Effector CD8-positive, alpha-beta T cell (primary cell): ENCODE data around the gene COX4I1.

Source experiments
- DNase-seq: peaks from one replicate; lab custom pipeline; 2025; lab: John Stamatoyannopoulos, UW

Gene COX4I1

GRCh38 chr16:85767531-85767930 lies 32.0 kb upstream of the COX4I1 start:
- DNase-seq = no peak

DNA sequence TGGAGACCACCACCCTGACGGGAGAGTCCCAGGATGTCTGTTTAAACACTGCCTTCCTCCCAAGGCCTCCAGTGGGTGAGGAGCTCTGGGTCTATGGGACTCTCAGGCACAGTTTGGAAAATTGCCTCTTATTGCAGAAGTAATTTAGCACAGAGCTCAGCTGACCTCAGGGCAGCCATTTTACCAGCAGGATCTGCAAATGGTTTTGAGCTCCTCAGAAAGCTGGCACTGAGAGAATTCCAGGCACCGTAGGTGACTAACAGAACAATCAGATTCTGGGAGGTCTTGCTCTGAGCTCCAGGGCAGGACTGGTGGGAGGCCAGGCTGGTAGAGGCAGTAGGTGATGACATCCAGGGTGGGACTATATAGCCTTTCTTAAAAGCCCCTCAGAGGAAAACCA lies 31.3 kb upstream of the COX4I1 start:
- DNase-seq = no peak

GRCh38 chr16:85770741-85771140 lies 28.8 kb upstream of the COX4I1 start:
- no peak for DNase-seq

GRCh38 chr16:85773044-85773443 lies 26.5 kb upstream of the COX4I1 start:
- no peak for DNase-seq

DNA sequence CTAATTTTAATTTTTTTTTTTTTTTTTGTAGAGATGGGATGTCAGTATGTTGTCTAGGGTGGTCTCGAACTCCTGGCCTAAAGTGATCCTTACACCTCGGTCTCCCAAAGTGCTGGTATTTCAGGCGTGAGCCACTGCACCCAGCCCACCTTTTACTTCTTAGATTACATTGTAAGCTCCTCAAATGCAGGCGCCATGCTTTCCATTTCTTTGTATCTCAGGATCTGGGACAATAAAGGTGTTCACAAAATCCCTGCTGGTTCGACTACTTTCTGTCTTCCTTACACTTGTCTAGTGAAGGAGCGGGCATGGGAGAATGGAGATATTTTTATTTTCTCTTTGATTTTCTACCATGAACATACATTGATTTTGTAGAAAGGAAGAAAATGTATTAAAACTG lies 25.4 kb upstream of the COX4I1 start:
- DNase-seq = no peak

DNA sequence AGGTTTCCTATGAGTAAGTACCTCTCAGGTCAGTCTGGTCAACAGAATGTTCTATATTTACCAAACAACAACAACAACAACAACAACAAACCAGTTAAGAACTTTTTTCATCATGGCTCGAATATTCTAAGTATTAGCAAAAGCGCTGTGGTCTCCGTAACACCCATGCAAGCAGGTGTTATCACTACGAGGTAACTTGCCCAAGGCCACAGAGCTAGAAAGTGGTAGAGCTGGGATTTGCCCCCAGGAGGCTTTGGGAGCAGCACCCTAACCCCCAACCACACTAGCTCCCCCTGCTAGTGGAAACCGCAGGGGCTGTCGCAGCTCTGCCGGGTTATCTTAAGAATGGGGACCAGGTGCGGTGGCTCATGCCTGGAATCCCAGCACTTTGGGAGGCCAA lies 24.7 kb upstream of the COX4I1 start:
- no peak for DNase-seq

DNA sequence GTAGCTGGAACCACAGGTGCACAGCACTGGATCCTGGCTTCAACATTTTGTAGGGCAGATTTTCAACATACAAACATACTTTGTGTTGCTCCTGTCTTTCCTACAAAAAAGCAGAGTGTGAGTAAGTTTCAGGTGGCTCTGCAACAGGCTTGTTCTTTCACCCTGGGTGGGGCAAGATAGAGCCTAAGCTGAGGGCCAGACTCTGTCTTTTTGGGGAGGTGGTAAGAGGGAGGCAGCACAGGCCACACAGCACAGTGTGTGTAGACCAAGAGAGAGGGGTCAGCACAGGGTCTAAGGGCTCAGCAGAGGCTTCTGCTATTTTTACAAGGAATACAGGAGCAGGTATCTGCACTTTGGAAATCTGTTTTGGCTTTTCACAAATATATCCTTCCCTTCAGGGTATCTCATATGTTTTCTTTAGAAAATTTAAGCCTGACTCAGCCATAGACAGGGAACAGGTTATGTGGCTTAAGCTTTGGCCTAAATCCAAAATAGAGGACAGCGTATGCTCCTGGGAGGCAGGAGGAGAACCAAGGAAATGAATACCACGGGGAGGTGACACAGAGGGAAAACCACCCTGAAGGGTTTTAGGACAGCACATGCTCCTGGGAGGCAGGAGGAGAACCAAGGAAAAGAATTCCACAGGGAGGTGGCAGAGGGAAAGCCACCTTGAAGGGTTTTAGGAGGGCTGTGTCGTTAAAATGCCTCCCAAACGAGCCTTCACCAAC lies 21.7 kb upstream of the COX4I1 start:
- no peak for DNase-seq

GRCh38 chr16:85778873-85779272 lies 20.6 kb upstream of the COX4I1 start:
- DNase-seq = no peak

DNA sequence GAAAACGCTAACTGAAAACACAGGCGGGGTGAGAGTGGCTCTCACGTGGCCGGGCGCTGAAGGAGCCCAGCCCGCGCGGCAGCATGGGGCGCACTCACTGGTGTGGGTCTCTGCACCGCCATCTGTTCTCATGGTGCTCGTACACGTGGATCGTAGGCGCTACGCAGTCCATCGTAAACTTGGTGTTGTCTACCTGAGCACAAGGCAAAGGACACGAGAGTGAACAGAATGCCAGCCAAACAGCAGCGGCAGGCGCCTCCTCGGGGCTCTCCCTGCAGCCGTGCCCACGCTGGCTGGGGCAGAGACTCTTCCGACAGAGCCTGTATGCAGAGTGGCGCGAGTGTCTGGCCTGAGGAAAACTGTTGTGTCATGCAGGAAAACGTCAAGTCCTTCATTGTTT lies 19.2 kb upstream of the COX4I1 start:
- no peak for DNase-seq

- DNase-seq = no peak
Measured at GRCh38 chr16:85781156-85781555, 18.3 kb upstream of the COX4I1 start.

DNA sequence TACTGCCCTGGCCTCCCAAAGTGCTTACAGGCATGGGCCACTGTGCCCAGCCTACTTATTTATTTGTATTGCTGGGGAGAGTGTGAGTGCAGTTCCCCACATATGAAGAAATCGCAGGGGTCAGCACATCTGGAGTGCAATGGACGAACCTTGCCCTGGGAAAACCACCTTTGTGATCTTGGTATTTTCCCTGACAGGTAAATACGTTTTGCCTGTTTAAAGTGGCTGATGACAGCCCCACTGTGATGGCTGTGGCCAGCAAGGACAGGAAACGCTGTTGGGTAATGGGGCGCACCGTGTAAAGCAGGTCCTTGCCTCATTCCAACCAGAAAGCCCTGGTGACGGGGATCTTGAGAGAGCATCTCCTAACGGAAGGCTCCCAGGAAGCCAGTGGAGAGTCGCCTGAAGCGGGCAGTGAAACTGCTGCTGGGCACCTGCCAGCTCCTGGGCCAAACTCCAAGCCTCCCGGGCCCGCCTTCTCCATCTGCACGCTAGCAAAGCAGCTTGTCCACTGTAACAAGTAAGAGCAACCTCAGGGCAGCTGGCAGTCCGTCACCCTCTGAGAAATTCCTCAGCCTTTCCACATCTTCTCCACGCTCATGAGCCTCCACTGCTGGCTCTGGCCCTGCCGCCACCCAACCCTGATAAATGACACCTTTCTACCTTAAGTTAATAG lies 17.7 kb upstream of the COX4I1 start:
- DNase-seq = no peak

GRCh38 chr16:85782451-85782850 lies 17.0 kb upstream of the COX4I1 start:
- no peak for DNase-seq

DNA sequence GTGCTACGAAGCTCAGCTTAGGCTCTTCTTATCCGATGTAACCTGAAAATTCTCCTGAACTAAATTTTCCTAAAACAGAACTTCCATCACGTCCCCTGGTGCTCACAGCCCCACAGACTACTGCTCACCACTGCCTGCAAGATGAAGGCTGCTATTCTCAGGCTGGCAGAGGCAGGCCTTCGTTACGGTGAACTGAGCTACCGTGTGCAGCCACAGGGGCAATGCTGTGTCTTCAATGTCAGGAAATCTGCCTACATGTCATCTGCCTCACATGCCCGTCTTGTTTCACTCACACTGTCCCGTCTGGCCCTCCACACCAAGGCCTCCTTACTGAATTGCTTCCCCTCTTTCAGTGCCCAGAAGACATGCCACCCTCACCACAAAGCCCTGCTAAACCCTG lies 16.1 kb upstream of the COX4I1 start:
- DNase-seq = no peak

GRCh38 chr16:85784813-85785212 lies 14.7 kb upstream of the COX4I1 start:
- DNase-seq = no peak

- no peak for DNase-seq
Measured at GRCh38 chr16:85785927-85786326, 13.6 kb upstream of the COX4I1 start.

- no peak for DNase-seq
Measured at GRCh38 chr16:85788819-85789218, 10.7 kb upstream of the COX4I1 start.

DNA sequence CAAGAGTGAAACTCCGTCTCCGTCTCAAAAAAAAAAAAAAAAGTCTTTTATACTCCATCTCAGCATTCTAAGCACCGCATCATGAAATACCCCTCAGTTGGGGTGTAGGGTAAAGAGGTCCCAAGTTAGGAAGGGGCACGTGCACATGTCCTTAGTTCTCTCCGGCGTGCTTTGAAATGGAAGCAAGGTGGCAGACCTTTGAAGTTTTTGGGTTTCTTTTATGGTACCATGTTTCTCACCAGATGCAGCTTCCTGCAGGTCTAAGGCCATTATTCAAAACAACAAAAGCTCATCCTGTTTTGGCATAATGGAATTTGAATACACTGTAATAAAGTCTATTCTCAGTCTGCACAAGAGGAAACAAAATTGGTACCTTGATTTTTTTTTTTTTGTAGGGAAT lies 9.7 kb upstream of the COX4I1 start:
- DNase-seq = no peak

GRCh38 chr16:85793662-85794298 lies 5.7 kb upstream of the COX4I1 start:
- DNase-seq = no peak

DNA sequence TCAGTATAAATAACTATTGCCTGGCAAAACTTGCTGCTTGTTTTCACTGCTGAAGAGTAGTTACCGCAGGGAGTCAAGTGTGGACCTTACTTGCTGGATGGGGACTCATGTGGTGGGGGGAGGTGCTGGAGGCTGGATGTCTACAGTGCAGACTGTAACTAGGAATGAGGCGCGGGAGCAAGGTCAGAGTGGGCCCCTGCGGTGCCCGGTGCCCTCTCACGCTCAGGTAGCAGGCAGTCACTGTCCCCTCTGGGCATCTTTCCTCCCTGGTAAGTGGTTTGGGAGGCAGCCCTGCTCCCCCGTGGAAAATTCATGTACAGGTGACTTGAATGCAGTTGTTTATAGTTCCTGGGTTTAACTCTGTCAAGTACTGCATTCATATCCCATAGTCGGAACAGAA lies 4.8 kb upstream of the COX4I1 start:
- DNase-seq = no peak

- DNase-seq = no peak
Measured at GRCh38 chr16:85796152-85796551, 3.3 kb upstream of the COX4I1 start.

- no peak for DNase-seq
Measured at GRCh38 chr16:85796599-85796998, 2.9 kb upstream of the COX4I1 start.

DNA sequence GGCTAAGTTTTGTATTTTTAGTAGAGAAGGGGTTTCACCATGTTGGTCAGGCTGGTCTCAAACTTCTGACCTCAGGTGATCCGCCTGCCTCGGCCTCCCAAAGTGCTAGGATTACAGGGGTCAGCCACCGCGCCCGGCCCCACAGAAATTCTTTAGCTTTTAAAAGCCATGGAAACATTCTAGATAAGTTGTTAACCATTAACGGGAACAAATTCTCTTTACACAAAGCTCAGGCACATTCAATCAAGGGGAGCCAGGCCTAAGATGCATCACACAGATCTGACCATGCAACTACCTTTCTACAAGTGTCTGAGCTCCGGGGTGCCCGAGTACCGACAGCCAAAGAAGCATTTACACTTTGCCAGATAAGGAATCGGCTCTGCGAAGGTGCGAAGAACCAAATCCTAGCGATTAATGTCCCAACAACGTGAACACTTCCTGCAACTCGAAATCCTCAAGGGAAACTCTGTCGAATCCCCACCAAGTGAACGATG lies 1.2 kb upstream of the COX4I1 start:
- DNase-seq = no peak

- DNase-seq = peak; percentile 14
Measured at GRCh38 chr16:85798901-85799496, 496 bp upstream of the COX4I1 start.
